NCI-H128 (cell line): ENCODE results near the gene CTSF.
"Not testable (repeated sequence)": the region's sequence is repeated elsewhere in the genome, so short reads cannot be mapped to it uniquely, and the experiment has no call there.

ENCODE experiments used
- DNase-seq: peaks from one replicate; lab custom pipeline; 2025; ENCODE audit not compliant: unreplicated experiment; lab: John Stamatoyannopoulos, UW

CTSF gene

DNA sequence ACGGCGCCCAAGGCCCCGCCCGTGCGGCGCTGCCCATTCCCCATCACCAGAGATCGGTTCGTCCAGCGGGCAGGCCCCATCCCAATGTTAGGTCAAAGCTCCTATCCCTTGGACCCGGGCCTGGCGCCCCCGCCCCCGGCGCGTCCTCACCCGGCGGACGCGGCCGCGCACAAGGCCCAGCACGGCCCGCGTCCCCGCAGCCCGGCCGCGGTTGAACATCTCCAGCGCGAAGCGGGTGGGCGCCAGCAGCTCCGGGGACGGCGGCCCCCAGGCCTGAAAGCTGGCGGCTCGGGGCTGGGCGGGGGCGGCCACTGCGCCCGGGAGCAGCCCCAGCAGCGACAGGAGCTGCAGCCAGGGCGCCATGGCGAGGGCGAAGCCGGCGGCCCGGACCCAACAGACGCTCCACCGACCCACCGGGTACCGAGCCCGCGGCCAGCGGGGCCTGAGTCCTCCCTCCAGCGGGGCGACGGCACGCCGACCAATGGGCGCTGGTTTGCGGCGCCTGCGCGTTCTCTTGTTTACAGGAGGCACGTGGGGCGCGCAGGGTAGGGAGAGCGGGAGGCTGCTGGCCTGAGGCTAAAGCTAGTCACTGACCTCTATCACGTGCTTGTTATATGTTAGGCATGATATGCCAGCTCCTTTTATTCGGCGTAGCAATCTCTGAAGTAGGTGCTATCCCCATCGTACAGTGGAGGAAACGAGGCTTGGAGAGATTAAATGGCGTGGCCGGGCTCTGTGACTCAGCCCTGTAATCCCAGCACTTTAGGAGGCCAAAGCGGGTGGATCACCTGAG lies at the start of gene CTSF:
Gene CTSF, minus strand, starts transcription at position 483 of the 793 bp plus-strand sequence. Its CDS starts 120 bp downstream, at position 363.
- peak; percentile 52 for DNase-seq

DNA sequence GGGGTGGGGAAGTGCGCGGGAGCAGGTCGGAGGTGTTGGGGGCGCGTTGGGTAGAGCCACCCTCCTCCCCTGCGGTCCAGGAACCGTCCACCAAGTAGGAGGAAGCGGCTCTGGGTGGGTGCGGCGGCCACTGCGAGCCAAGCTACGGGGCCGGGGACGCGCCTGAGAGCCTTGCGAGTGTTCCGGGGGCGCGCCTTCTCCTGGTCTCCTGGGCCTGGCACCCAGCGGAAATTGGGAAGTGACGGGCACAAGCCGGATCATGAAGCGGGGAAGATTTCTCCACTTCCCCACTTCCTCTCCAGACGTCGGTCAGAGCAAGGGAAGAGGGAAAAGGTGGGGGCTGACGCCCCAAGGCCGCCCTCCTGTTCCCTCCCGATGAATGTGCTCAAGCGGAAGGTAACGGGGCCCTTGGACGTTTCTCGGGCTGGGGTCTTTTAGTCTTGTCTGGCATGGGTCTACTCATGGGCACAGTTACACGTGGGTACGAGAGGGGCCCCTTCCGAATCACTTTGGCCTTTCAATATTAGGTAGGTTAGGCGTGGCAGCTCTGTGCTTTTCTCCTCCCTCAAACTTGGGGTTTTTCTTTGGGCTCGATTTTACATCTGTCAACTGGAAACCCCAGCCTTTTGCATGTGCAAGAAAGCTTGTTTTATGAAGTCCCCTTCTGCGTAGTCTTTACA lies 48.9 kb upstream of the CTSF start:
- no peak for DNase-seq

DNA sequence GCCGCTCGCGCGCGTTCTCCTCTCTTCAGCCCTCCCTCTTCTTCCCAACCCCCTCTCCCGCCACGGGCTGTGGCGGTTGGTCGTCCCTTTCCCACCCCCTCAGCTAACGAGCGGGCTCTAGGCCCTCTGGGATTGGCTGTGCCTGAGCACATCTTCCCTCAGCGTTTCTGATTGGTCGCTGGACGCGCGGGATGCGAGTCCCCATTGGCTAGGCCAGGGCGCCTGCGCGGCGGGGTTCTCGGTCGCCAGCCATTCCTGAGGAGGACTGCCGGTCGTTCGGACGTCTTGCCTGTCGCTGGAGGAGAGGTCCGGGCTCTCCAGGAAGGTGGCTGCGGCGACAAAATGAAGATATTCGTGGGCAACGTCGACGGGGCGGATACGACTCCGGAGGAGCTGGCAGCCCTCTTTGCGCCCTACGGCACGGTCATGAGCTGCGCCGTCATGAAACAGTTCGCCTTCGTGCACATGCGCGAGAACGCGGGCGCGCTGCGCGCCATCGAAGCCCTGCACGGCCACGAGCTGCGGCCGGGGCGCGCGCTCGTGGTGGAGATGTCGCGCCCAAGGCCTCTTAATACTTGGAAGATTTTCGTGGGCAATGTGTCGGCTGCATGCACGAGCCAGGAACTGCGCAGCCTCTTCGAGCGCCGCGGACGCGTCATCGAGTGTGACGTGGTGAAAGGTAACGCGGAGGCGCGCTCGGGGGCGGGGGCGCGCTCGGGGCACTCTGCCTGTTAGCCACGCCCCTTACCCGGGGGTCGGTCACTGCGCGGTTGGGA lies 48.2 kb upstream of the CTSF start, which contains the start of gene RBM14:
Gene RBM14, plus strand, starts transcription at position 252 of the 776 bp plus-strand sequence. Its CDS starts 91 bp downstream, at position 343.
- DNase-seq: peak; percentile 98

GRCh38 chr11:66614073-66614472 lies 45.7 kb upstream of the CTSF start:
- DNase-seq: no peak

- no peak for DNase-seq
These were observed 44.1 kb upstream of the CTSF start for GRCh38 chr11:66612458-66612857.

- DNase-seq: no peak
These were observed 41.6 kb upstream of the CTSF start for GRCh38 chr11:66609721-66610617.

DNA sequence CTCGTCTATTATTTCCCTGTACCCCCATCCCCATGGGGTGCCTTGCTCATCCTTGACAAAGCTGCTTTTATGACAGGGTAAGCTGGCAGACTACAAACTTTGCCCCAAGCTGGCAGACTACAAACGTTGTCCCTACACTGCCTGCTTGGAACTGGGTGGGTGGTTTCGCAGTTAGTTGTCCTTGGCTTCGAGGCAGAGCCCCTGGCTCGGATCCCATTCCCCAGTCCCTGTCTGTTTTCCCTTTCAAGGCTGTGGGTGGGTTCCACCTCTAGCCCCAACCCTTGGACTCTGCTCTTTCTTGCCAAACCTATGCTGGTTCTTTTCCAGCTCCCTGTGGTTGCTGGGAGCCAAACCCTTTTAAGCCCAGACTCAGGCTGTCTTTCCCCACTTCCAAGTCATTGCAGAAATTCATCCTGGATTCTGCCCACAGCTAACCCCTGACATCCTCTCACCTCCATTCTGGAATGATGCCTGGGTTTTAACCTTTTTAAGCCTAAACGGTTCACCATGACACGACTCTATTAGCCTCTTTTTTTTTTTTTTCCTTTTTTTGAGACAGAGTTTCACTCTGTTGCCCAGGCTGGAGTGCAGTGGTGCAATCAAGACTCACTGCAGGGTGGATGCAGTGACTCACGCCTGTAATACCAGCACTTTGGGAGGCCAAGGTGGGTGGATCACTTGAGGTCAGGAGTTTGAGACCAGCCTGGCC lies 38.9 kb upstream of the CTSF start:
- no peak for DNase-seq

DNA sequence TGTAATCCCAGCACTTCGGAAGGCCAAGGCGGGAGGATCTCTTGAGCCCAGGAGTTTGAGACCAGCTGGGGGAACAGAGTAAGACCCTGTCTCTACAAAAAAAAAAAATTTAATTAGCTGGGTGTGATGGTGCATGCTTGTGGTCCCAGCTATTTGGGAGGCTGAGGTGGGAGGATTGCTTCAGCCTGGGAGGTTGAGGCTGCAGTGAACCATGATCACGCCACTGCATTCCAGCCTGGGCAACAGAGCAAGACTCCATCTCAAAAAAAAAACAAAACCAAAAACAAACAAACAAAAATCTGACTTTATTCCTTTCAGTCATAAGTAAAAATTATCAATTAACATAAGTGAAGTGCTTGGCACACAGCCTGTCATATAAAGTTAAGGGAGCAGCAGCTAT lies 38.2 kb upstream of the CTSF start:
- DNase-seq: not testable (repeated sequence)

DNA sequence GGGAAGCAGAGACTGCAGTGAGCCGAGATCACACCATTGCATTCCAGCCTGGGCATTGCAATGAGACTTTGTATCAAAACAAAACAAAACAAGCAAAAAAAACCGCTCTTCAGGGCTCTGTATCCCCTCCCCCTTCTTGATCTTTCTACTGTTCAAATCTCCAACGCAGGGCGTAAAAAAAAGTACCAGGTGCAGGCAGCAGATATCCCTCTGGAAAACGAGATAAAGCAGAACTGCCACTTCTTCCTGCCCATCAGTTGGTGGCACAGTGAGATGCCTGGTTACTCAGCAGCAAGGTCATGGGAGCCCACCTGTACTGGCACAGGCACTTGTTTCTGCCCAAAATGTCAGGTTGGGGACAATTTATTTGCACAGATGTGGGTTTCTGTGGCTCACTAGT lies 35.7 kb upstream of the CTSF start:
- DNase-seq: no peak

DNA sequence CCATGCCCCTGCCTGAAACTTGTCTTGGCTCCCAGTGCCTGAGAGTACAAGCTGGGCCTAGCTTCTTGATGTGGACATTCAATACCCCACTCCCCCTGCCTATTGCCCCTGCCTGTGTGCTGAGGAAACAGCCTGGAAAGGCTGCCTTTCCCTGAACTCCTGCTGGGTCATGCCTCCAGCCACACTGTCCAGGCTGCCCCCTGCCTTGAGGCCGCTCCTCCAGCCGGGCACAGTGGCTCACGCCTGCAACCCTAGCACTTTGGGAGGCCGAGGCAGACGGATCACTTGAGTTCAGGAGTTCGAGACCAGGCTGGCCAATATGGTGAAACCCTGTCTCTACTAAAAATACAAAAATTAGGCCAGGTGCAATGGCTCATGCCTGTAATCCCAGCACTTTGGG lies 34.7 kb upstream of the CTSF start:
- DNase-seq: no peak

- DNase-seq: no peak
These were observed 32.3 kb upstream of the CTSF start for GRCh38 chr11:66600631-66601233.

DNA sequence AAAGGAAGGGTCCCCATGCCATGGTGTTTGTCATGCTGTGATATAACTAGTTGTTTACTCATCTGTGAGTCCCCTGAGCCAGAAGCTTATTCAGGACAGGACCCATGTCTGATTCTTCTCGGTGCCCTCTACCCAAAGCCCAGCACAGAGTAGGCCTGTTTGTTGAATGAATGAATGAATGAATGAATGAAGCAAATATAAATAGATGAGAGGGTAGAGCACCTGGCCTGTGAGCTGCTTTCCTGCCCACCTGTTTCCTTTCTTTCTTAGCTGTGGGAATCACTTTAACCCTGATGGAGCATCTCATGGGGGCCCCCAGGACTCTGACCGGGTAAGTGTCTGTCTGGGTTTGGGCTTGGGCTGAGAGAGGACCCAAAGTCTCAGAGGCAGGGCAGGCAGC lies 31.8 kb upstream of the CTSF start:
- no peak for DNase-seq

- DNase-seq: no peak
These were observed 30.6 kb upstream of the CTSF start for GRCh38 chr11:66598993-66599392.

DNA sequence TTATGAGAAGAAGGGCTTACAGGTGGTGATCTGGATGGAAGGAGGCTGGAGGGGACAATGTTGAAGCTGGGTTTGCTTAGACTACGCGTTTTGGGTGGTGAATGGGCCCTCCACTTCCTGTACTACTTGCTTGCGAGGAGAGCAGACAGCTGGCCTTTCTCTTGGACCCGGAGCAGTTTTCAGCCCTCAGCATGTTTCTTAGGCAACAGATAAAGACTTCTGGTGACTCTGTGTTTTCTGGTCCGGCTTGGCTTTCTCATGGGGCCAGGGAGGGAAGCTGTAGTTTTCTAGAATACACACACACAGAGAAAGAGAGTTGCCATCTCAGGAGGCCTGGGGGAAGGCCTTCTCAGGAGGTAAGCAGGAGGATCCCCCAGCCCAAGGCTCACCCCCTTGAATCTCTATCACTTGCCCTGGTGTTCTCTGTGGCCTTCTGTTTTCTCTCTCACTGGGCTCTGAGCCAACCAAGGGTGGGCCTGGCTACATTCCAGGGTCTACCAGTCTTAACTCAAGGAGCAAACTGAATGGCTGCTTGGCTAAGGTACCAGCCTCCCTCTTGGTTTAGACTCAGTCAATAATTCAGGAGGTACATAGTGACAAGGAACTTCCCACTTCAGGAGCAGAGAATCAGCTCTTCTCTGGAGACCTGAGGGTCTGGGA lies 27.0 kb upstream of the CTSF start:
- DNase-seq: no peak

GRCh38 chr11:66593650-66594049 lies 25.2 kb upstream of the CTSF start:
- no peak for DNase-seq

- DNase-seq: no peak
These were observed 24.9 kb upstream of the CTSF start for GRCh38 chr11:66593303-66593635.

- peak; percentile 86 for DNase-seq
These were observed 24.3 kb upstream of the CTSF start, which contains the start of the genes CCDC87 and CCS for GRCh38 chr11:66592457-66593302. CCDC87 (minus strand) TSS chr11:66593063; CDS start chr11:66593015, 48 bp downstream. CCS (plus strand) TSS chr11:66593185; CDS start chr11:66593262, 77 bp downstream.

DNA sequence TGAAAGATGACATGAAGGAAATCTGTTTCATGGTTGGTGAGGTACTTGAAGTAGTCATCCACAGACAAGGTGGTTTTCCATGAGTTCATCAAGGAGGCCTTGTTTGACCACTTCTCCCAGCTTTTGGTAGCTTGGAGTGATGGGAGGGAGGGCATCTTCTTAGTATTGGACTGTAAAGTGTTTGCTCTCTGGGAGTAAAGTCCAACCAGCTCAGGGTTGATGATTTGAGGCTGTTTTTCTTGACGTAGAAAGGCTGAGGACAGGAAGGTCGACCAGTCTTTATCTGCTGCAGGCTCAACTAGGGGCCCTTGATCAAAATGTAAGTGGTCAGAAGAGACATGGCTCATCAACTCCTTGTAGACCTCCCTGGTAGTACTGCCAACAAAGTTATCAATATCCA lies 22.8 kb upstream of the CTSF start:
- DNase-seq: no peak
